H1 (cell line): ENCODE data around the gene SIT1. TPM values are rescaled to one million over a fixed set of nuclear protein-coding genes. Genes with fewer than 3 reads are reported as not detected.

ENCODE experiments used
- CTCF ChIA-PET: fragments of 300-600 bp; sonication (Branson Sonifier 250); formaldehyde crosslinking; loops from one replicate; lab custom pipeline; 2021; ENCODE audit not compliant: partially characterized antibody; lab: Charles Lee
- POLR2A ChIA-PET: fragments of 300-600 bp; sonication (Branson Sonifier 250); formaldehyde crosslinking; loops from one replicate; lab custom pipeline; 2021; ENCODE audit warnings: inconsistent platforms; ENCODE audit not compliant: partially characterized antibody; lab: Charles Lee
- DNase-seq, 2 experiments: peaks; one replicate each; pipeline versions ENCODE4 v3.0.0 to v3.0.0-alpha.2; 2010 to 2022; ENCODE audit warnings: low spot score in 2 of 2, low read depth in 1 of 2, mixed read lengths in 1 of 2
- FAIRE-seq: peaks from 2 replicates; lab custom pipeline; 2011; peaks lifted over from hg19 to GRCh38; lab: Jason Lieb, UNC
- H2AFZ ChIP-seq: 2 replicates; pipeline ENCODE4 v1.8.1; 2012; ENCODE audit warnings: low read length, inconsistent platforms
- H2AK5ac ChIP-seq: 2 replicates; pipeline ENCODE4 v1.6.1; 2013; ENCODE audit warnings: low read depth, low read length
- H2BK120ac ChIP-seq: replicated peaks from 2 replicates; pipeline ENCODE3; 2013; ENCODE audit warnings: low read depth, low read length, inconsistent platforms
- H2BK12ac ChIP-seq: 2 replicates; pipeline ENCODE4 v1.6.1; 2013; ENCODE audit warnings: low read depth, low read length
- H2BK15ac ChIP-seq: 2 replicates; pipeline ENCODE4 v1.6.1; 2013; ENCODE audit warnings: low read length
- H2BK20ac ChIP-seq: 2 replicates; pipeline ENCODE4 v1.6.1; 2013; ENCODE audit warnings: low read length
- H2BK5ac ChIP-seq: 2 replicates; pipeline ENCODE4 v1.6.1; 2013; ENCODE audit warnings: low read depth, low read length
- H3K14ac ChIP-seq: 2 replicates; pipeline ENCODE4 v1.6.1; 2013; ENCODE audit warnings: inconsistent platforms; ENCODE audit not compliant: insufficient read length
- H3K18ac ChIP-seq: 2 replicates; pipeline ENCODE4 v1.6.1; 2013; ENCODE audit warnings: low read length; ENCODE audit errors: extremely low read depth
- H3K23ac ChIP-seq: 2 replicates; pipeline ENCODE4 v1.6.1; 2013; ENCODE audit warnings: inconsistent platforms; ENCODE audit not compliant: insufficient read length
- H3K23me2 ChIP-seq: 2 replicates; pipeline ENCODE4 v1.6.1; 2013; ENCODE audit warnings: low read depth, low read length
- H3K27ac ChIP-seq: 2 replicates; pipeline ENCODE4 v1.6.1; 2011; ENCODE audit warnings: low read depth, low read length, inconsistent platforms
- H3K27me3 ChIP-seq, 4 experiments: replicated peaks in 1 of 4; 1 replicate in 1 of 4; 2 replicates in 3 of 4; pipeline versions ENCODE4 v1.6.1 to v1.8.1; 2011 to 2013; ENCODE audit warnings: low read length in 3 of 4, mild to moderate bottlenecking in 3 of 4, inconsistent platforms in 2 of 4, mixed read lengths in 2 of 4, moderate library complexity in 1 of 4; ENCODE audit not compliant: control insufficient read depth in 3 of 4, insufficient read depth in 3 of 4; ENCODE audit errors: extremely low read depth in 1 of 4
- H3K36me3 ChIP-seq, 4 experiments: 2 replicates each; pipeline versions ENCODE4 v1.6.1 to v1.8.1; 2011 to 2013; ENCODE audit warnings: mild to moderate bottlenecking in 4 of 4, low read length in 3 of 4, moderate library complexity in 2 of 4, control low read depth in 1 of 4, inconsistent platforms in 1 of 4; ENCODE audit not compliant: insufficient read depth in 4 of 4, control insufficient read depth in 2 of 4
- H3K4ac ChIP-seq: replicated peaks from 2 replicates; pipeline ENCODE3; 2013; ENCODE audit warnings: low read length, low read depth, mixed read lengths, inconsistent platforms; ENCODE audit not compliant: insufficient read length
- H3K4me1 ChIP-seq, 4 experiments: replicated peaks in 1 of 4; 1 replicate in 1 of 4; 2 replicates in 3 of 4; pipeline versions ENCODE4 v1.6.1 to v1.8.1; 2011 to 2013; ENCODE audit warnings: low read length in 3 of 4, inconsistent platforms in 2 of 4, mixed read lengths in 1 of 4; ENCODE audit not compliant: insufficient read depth in 4 of 4, control insufficient read depth in 3 of 4
- H3K4me2 ChIP-seq, 2 experiments: 2 replicates each; pipeline versions ENCODE4 v1.6.1 to v1.8.1; 2011 to 2013; ENCODE audit warnings: low read depth in 2 of 2, low read length in 2 of 2, control low read depth in 1 of 2, inconsistent platforms in 1 of 2, mild to moderate bottlenecking in 1 of 2; ENCODE audit not compliant: insufficient read depth in 1 of 2
- H3K4me3 ChIP-seq, 4 experiments: fragments of 200-600, 300-600 bp in 1 of 4; sonication (generic), shearing (Covaris generic), sonication (Bioruptor Twin) in 1 of 4; 2 replicates each; pipeline versions ENCODE4 v1.5.1 to v1.8.1; 2011 to 2016; ENCODE audit warnings: low read length in 4 of 4, low read depth in 3 of 4, control low read depth in 2 of 4, inconsistent platforms in 2 of 4, mild to moderate bottlenecking in 2 of 4, mixed read lengths in 1 of 4, moderate library complexity in 1 of 4; ENCODE audit not compliant: insufficient read depth in 2 of 4; ENCODE audit errors: extremely low read depth in 1 of 4
- H3K56ac ChIP-seq: replicated peaks from 2 replicates; pipeline ENCODE3; 2013; ENCODE audit warnings: low read depth, mild to moderate bottlenecking, mixed read lengths, low read length, inconsistent platforms; ENCODE audit not compliant: insufficient read length
- H3K79me1 ChIP-seq: 2 replicates; pipeline ENCODE4 v1.6.1; 2013; ENCODE audit warnings: low read depth, low read length, control low read depth
- H3K79me2 ChIP-seq, 2 experiments: 2 replicates each; pipeline versions ENCODE4 v1.6.1 to v1.8.1; 2012 to 2013; ENCODE audit warnings: low read length in 2 of 2, mild to moderate bottlenecking in 2 of 2, inconsistent platforms in 1 of 2; ENCODE audit not compliant: insufficient read depth in 2 of 2, control insufficient read depth in 1 of 2
- H3K9ac ChIP-seq, 4 experiments: replicated peaks in 1 of 4; 1 replicate in 1 of 4; 2 replicates in 3 of 4; pipeline versions ENCODE4 v1.6.1 to v1.8.1; 2011 to 2013; ENCODE audit warnings: low read depth in 3 of 4, low read length in 3 of 4, control low read depth in 2 of 4, mild to moderate bottlenecking in 2 of 4, moderate library complexity in 2 of 4, inconsistent platforms in 1 of 4; ENCODE audit errors: extremely low read depth in 1 of 4
- H3K9me3 ChIP-seq, 2 experiments: 2 replicates each; pipeline versions ENCODE4 v1.6.1 to v1.8.1; 2012 to 2013; ENCODE audit warnings: mild to moderate bottlenecking in 2 of 2, moderate library complexity in 2 of 2, control low read depth in 1 of 2, inconsistent platforms in 1 of 2, low read depth in 1 of 2, low read length in 1 of 2, mixed read lengths in 1 of 2; ENCODE audit not compliant: insufficient read depth in 2 of 2
- H4K20me1 ChIP-seq, 2 experiments: replicated peaks in 1 of 2; 2 replicates each; pipeline versions ENCODE3 to v1.8.1; 2011 to 2013; ENCODE audit warnings: inconsistent platforms in 2 of 2, low read length in 2 of 2, mild to moderate bottlenecking in 1 of 2; ENCODE audit not compliant: insufficient read depth in 2 of 2, control insufficient read depth in 1 of 2
- H4K5ac ChIP-seq: 2 replicates; pipeline ENCODE4 v1.6.1; 2013; ENCODE audit warnings: low read length, low read depth, mixed read lengths, inconsistent platforms; ENCODE audit not compliant: insufficient read length
- H4K8ac ChIP-seq: 2 replicates; pipeline ENCODE4 v1.8.0; 2013; ENCODE audit warnings: mild to moderate bottlenecking, moderate library complexity, low read length, inconsistent platforms; ENCODE audit not compliant: insufficient read depth; ENCODE audit errors: extremely low read depth
- H4K91ac ChIP-seq: replicated peaks from 2 replicates; pipeline ENCODE3; 2013; ENCODE audit warnings: low read length, mixed read lengths, inconsistent platforms; ENCODE audit not compliant: insufficient read length
- NRF1 ChIP-seq: IDR thresholded peaks from 2 replicates; pipeline ENCODE4 v1.6.1; 2011; ENCODE audit warnings: mild to moderate bottlenecking, low read depth, low read length, improper control_type of control experiment
- POLR2AphosphoS5 ChIP-seq: IDR thresholded peaks from 2 replicates; pipeline ENCODE4 v1.6.1; 2011; ENCODE audit warnings: low read depth, low read length
- RFX5 ChIP-seq: IDR thresholded peaks from 2 replicates; pipeline ENCODE4 v1.6.1; 2011; ENCODE audit warnings: low read depth, low read length, improper control_type of control experiment, borderline replicate concordance
- SUZ12 ChIP-seq: fragments of 200-600 bp; sonication (generic); IDR thresholded peaks from 2 replicates; pipeline ENCODE4 v1.6.1; 2012; ENCODE audit warnings: mild to moderate bottlenecking, inconsistent platforms, low read length, moderate library complexity, mixed read lengths
- TAF1 ChIP-seq: IDR thresholded peaks from 2 replicates; pipeline ENCODE4 v1.6.1; 2011; ENCODE audit warnings: mild to moderate bottlenecking, low read depth, low read length
- TAF7 ChIP-seq: optimal IDR thresholded peaks from 2 replicates; pipeline ENCODE3; 2011; ENCODE audit warnings: low read depth, mild to moderate bottlenecking, inconsistent platforms, low read length, moderate library complexity, borderline replicate concordance
- TBP ChIP-seq: IDR thresholded peaks from 2 replicates; pipeline ENCODE4 v1.6.1; 2011; ENCODE audit warnings: low read depth, low read length, improper control_type of control experiment
- ZNF274 ChIP-seq: IDR thresholded peaks from 2 replicates; pipeline ENCODE4 v1.7.0; 2012; ENCODE audit warnings: low read length, borderline replicate concordance; ENCODE audit errors: extremely low read depth
- WGBS, 2 experiments: shearing (Covaris generic) in 1 of 2; methylation state at CpG; one replicate each; pipeline versions ENCODE4 v1.1.6 to v1.1.7; 2013 to 2015; ENCODE audit warnings: low lambda C conversion rate in 2 of 2, mixed read lengths in 2 of 2, inconsistent platforms in 1 of 2, low coverage in 1 of 2, missing lambda C conversion rate in 1 of 2; ENCODE audit not compliant: insufficient replicate concordance in 2 of 2, insufficient coverage in 1 of 2, insufficient read length in 1 of 2; ENCODE audit errors: extremely low coverage in 1 of 2, missing lambda C conversion rate in 1 of 2; 5-methylcytosine and 5-hydroxymethylcytosine counted together
- polyA plus RNA-seq, 7 experiments: library from polyadenylated mRNA; depleted of rRNA in 3 of 7; stranded (reverse) in 5 of 7; unstranded in 2 of 7; fragments of >200 nt in 5 of 7; fragments of 200-250 nt in 2 of 7; gene quantifications; 1 replicate in 5 of 7; 2 replicates in 1 of 7; 4 replicates in 1 of 7; pipeline versions ENCODE4 v1.2.1 to v1.2.3, GENCODE V29; 2011 to 2013; ENCODE audit warnings: missing spikeins in 2 of 7, mixed read lengths in 2 of 7
- total RNA-seq: library from RNA; stranded (reverse); fragmentation: NEBNext Ultra II Directional; extraction: Animal tissue kit (Norgen Biotek cat#: 25700); gene quantifications from 2 replicates; pipeline ENCODE4 v1.2.1, GENCODE V29; 2021
- TF ChIP-seq, protein P1 (sequence below), 3 experiments: IDR thresholded peaks; 1 replicate in 2 of 3; 2 replicates in 1 of 3; pipeline versions ENCODE4 v1.5.1 to v1.6.1; 2011; ENCODE audit warnings: low read length in 3 of 3, mild to moderate bottlenecking in 3 of 3, inconsistent platforms in 2 of 3, low read depth in 1 of 3, moderate library complexity in 1 of 3; ENCODE audit not compliant: insufficient read depth in 1 of 3; ENCODE audit errors: control extremely low read depth in 1 of 3

SIT1 gene
- total and polyA plus RNA-seq, 2 of the 8 experiments (the other 6 are each of a cell fraction or from before 2014, with no cell fraction given), result 8.2 to 12.8 TPM

DNA sequence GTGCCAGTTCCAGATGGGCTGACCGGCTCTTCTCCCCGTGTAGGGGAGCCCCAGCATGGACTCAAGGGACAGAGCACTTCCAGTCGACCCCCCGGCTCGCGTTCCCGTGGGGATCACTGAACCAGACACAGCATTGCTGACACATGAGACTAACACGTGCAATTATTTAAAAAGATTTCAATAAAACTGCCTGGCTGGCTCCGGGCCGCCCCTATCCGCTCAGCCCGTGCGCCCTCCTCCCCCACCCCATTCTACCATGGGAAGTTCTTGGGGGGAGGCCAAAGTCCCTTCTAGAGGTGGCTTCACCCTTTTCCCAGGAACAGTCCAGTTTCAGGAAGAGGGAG is 40.9 kb downstream of the SIT1 start:
- H3K4me3 ChIP-seq, result no peak overlapping the region
- no peak overlapping the region for H4K5ac ChIP-seq
- no peak overlapping the region for H3K18ac ChIP-seq
- no peak overlapping the region for H3K9ac ChIP-seq
- H2BK20ac ChIP-seq, result no peak overlapping the region
- no peak overlapping the region for H3K27ac ChIP-seq
- peaks cover 0 to 15% of the 10 kb centered on the region in 2 experiments for H4K20me1 ChIP-seq
- H2BK120ac ChIP-seq, result no peak overlapping the region
- no peak for TF ChIP-seq ZNF274
- TF ChIP-seq, protein P1, sequence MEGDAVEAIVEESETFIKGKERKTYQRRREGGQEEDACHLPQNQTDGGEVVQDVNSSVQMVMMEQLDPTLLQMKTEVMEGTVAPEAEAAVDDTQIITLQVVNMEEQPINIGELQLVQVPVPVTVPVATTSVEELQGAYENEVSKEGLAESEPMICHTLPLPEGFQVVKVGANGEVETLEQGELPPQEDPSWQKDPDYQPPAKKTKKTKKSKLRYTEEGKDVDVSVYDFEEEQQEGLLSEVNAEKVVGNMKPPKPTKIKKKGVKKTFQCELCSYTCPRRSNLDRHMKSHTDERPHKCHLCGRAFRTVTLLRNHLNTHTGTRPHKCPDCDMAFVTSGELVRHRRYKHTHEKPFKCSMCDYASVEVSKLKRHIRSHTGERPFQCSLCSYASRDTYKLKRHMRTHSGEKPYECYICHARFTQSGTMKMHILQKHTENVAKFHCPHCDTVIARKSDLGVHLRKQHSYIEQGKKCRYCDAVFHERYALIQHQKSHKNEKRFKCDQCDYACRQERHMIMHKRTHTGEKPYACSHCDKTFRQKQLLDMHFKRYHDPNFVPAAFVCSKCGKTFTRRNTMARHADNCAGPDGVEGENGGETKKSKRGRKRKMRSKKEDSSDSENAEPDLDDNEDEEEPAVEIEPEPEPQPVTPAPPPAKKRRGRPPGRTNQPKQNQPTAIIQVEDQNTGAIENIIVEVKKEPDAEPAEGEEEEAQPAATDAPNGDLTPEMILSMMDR (IDR thresholded peaks at IDR 0.05; ENCODE audit: control extremely low read depth in 1 of 3, insufficient read depth in 1 of 3, low read depth in 1 of 3, low read length in 3 of 3), result no peak
- no peak for TF ChIP-seq NRF1
- TF ChIP-seq TAF7, result no peak
- no peak for TF ChIP-seq TBP
- no peak for TF ChIP-seq RFX5
- TF ChIP-seq SUZ12, result no peak
- no peak for TF ChIP-seq TAF1
- TF ChIP-seq POLR2AphosphoS5, result no peak
- H3K36me3 ChIP-seq, result peaks cover 3 to 12% (median 9%) of the 10 kb centered on the region in 4 experiments; a peak in 5 of 8 replicates
- H3K56ac ChIP-seq, result no peak overlapping the region
- FAIRE-seq (no peak), DNase-seq (no peak)
- H3K4me1 ChIP-seq, result peaks cover 0 to 3% (median under 1%) of the 10 kb centered on the region in 4 experiments; a peak in 3 of 7 replicates
- peaks cover 0 to 2% of the 10 kb centered on the region in 2 experiments; a peak in 1 of 4 replicates for H3K79me2 ChIP-seq
- no peak overlapping the region for H3K4ac ChIP-seq
- no peak overlapping the region for H2BK5ac ChIP-seq
- no peak overlapping the region for H3K4me2 ChIP-seq
- H2BK12ac ChIP-seq, result no peak overlapping the region
- no peak overlapping the region for H2BK15ac ChIP-seq
- peaks cover 6% of the 10 kb centered on the region for H3K23me2 ChIP-seq
- H2AK5ac ChIP-seq, result no peak overlapping the region
- ChIA-PET POLR2A (no interaction called here), CTCF (interaction anchor here (1.5 to 6.1 kb wide), 7 partner anchors 10 to 147 kb away, joined by 3 to 47 read pairs (median 6); partner anchors contain the start of genes CCDC107 and RMRP)
- WGBS, 2 experiments, result 81% methylated on average over 12 of the region's 13 CpGs; no CpG with 5 or more reads in 1 of the 2 experiments
- H3K9me3 ChIP-seq, result no peaks in the 10 kb centered on the region
- H3K14ac ChIP-seq, result no peak overlapping the region
- no peaks in the 10 kb centered on the region for H3K27me3 ChIP-seq
- no peak overlapping the region for H4K8ac ChIP-seq
- H2AFZ ChIP-seq, result no peak overlapping the region
- H4K91ac ChIP-seq, result no peak overlapping the region
- no peaks in the 10 kb centered on the region for H3K79me1 ChIP-seq
- H3K23ac ChIP-seq, result no peak overlapping the region
